Liver (tissue), 9 donors: Measurements from ENCODE around the gene RABAC1. TPM values are rescaled to one million over a fixed set of nuclear protein-coding genes. Genes with fewer than 3 reads are reported as not detected.

Experiments used
- DNase-seq: peaks from one replicate; pipeline ENCODE4 v3.0.0-alpha.2; 2017; ENCODE audit warnings: low spot score
- H3K27ac ChIP-seq, 2 donors: one replicate each; pipeline ENCODE4 v1.7.0; 2013; ENCODE audit warnings: inconsistent platforms in 2 of 2, low read length in 2 of 2, control low read depth in 1 of 2, low read depth in 1 of 2, mild to moderate bottlenecking in 1 of 2
- H3K27me3 ChIP-seq, 4 donors: one replicate each; pipeline versions ENCODE4 v1.6.1 to v1.7.0; 2013; ENCODE audit warnings: low read length in 3 of 4, inconsistent platforms in 1 of 4, mild to moderate bottlenecking in 1 of 4, moderate library complexity in 1 of 4; ENCODE audit not compliant: control insufficient read depth in 4 of 4, insufficient read depth in 4 of 4
- H3K36me3 ChIP-seq, 4 donors: one replicate each; pipeline versions ENCODE4 v1.6.1 to v1.7.0; 2013; ENCODE audit warnings: low read length in 3 of 4, mild to moderate bottlenecking in 3 of 4, low read depth in 1 of 4, moderate library complexity in 1 of 4; ENCODE audit not compliant: control insufficient read depth in 4 of 4, insufficient read depth in 3 of 4
- H3K4me1 ChIP-seq, 4 donors: one replicate each; pipeline versions ENCODE4 v1.6.1 to v1.7.0; 2013; ENCODE audit warnings: low read length in 3 of 4, mild to moderate bottlenecking in 3 of 4, moderate library complexity in 1 of 4; ENCODE audit not compliant: control insufficient read depth in 4 of 4, insufficient read depth in 4 of 4
- H3K4me3 ChIP-seq, 3 donors: one replicate each; pipeline versions ENCODE4 v1.6.1 to v1.7.0; 2013; ENCODE audit warnings: low read length in 3 of 3, control low read depth in 1 of 3, low read depth in 1 of 3, mild to moderate bottlenecking in 1 of 3
- H3K9ac ChIP-seq, 2 donors: one replicate each; pipeline ENCODE4 v1.7.0; 2013; ENCODE audit warnings: low read length in 2 of 2, mild to moderate bottlenecking in 2 of 2, moderate library complexity in 2 of 2, control low read depth in 1 of 2, low read depth in 1 of 2
- H3K9me3 ChIP-seq, 4 donors: one replicate each; pipeline versions ENCODE4 v1.6.1 to v1.7.0; 2013; ENCODE audit warnings: low read length in 3 of 4; ENCODE audit not compliant: control insufficient read depth in 4 of 4
- EGR1 ChIP-seq, 2 donors: IDR thresholded peaks; 2 replicates each; pipeline ENCODE4 v1.6.1; 2016 to 2018; ENCODE audit warnings: antibody characterized with exemption in 2 of 2, low read depth in 2 of 2
- FOXA1 ChIP-seq: IDR thresholded peaks from 2 replicates; pipeline ENCODE4 v1.6.1; 2016; ENCODE audit warnings: antibody characterized with exemption
- FOXA2 ChIP-seq: IDR thresholded peaks from 2 replicates; pipeline ENCODE4 v1.6.1; 2016; ENCODE audit warnings: antibody characterized with exemption
- GABPA ChIP-seq, 2 donors: IDR thresholded peaks in 1 of 2; conservative IDR thresholded peaks in 1 of 2; 2 replicates each; pipeline ENCODE4 v1.6.1; 2016; ENCODE audit warnings: antibody characterized with exemption in 2 of 2, mild to moderate bottlenecking in 1 of 2, moderate library complexity in 1 of 2
- HNF4A ChIP-seq, 2 donors: conservative IDR thresholded peaks; 2 replicates each; pipeline ENCODE4 v1.6.1; 2016; ENCODE audit warnings: antibody characterized with exemption in 2 of 2, mild to moderate bottlenecking in 2 of 2
- HNF4G ChIP-seq: IDR thresholded peaks from 2 replicates; pipeline ENCODE4 v1.6.1; 2016; ENCODE audit warnings: antibody characterized with exemption
- JUND ChIP-seq, 2 donors: IDR thresholded peaks; 2 replicates each; pipeline ENCODE4 v1.6.1; 2016; ENCODE audit warnings: antibody characterized with exemption in 2 of 2
- NR2F2 ChIP-seq: IDR thresholded peaks from 2 replicates; pipeline ENCODE4 v1.6.1; 2016; ENCODE audit warnings: antibody characterized with exemption
- RAD21 ChIP-seq, 2 donors: IDR thresholded peaks; 2 replicates each; pipeline ENCODE4 v1.6.1; 2016; ENCODE audit warnings: antibody characterized with exemption in 2 of 2, mild to moderate bottlenecking in 2 of 2
- RXRA ChIP-seq, 2 donors: IDR thresholded peaks; 2 replicates each; pipeline ENCODE4 v1.6.1; 2017 to 2018; ENCODE audit warnings: antibody characterized with exemption in 2 of 2, mild to moderate bottlenecking in 1 of 2
- SP1 ChIP-seq: IDR thresholded peaks from 2 replicates; pipeline ENCODE4 v1.6.1; 2018; ENCODE audit warnings: antibody characterized with exemption, mild to moderate bottlenecking
- TAF1 ChIP-seq: conservative IDR thresholded peaks from 2 replicates; pipeline ENCODE4 v1.6.1; 2016; ENCODE audit warnings: antibody characterized with exemption, mild to moderate bottlenecking
- YY1 ChIP-seq: IDR thresholded peaks from 2 replicates; pipeline ENCODE4 v1.6.1; 2016; ENCODE audit warnings: antibody characterized with exemption, mild to moderate bottlenecking
- WGBS: extraction: QIAGEN DNeasy Blood & Tissue Kit; methylation state at CpG from one replicate; pipeline ENCODE4 v1.1.7; 2013; 5-methylcytosine and 5-hydroxymethylcytosine counted together
- polyA plus RNA-seq, 2 donors: library from polyadenylated mRNA; stranded (reverse) in 1 of 2; unstranded in 1 of 2; fragments of 200-250 nt in 1 of 2; fragments of >200 nt in 1 of 2; fragmentation: Nextera tagmentation in 1 of 2; extraction: Ambion mirVana in 1 of 2; gene quantifications; one replicate each; pipeline versions ENCODE4 v1.2.1 to v1.2.3, GENCODE V29; 2013 to 2015
- total RNA-seq, 2 donors: library from RNA; depleted of rRNA; stranded (reverse); fragments of >200 nt; gene quantifications; one replicate each; pipeline ENCODE4 v1.2.3, GENCODE V29; 2014
- TF ChIP-seq, protein P1 (sequence below): IDR thresholded peaks from 2 replicates; pipeline ENCODE4 v1.6.1; 2016; ENCODE audit warnings: antibody characterized with exemption, mild to moderate bottlenecking
- TF ChIP-seq, protein P2 (sequence below): IDR thresholded peaks from 2 replicates; pipeline ENCODE4 v1.6.1; 2016; ENCODE audit warnings: antibody characterized with exemption
- TF ChIP-seq, protein P3 (sequence below): fragments of 150-350 bp; IDR thresholded peaks from 2 replicates; pipeline ENCODE4 v1.5.1; 2017; ENCODE audit warnings: improper control_type of control experiment, low read depth, low read length; ENCODE audit not compliant: missing input control
- TF ChIP-seq, protein P4 (sequence below): IDR thresholded peaks from 2 replicates; pipeline ENCODE4 v1.6.1; 2016; ENCODE audit warnings: antibody characterized with exemption
- TF ChIP-seq, protein P5 (sequence below): IDR thresholded peaks from 2 replicates; pipeline ENCODE4 v1.6.1; 2016; ENCODE audit warnings: antibody characterized with exemption
- donor health status: healthy.
- donor health status: healthy.
- donor health status: healthy.
- donor health status: healthy.
- donor health status: healthy.

The RABAC1 gene
- total and polyA plus RNA-seq, 4 donors, result 43.2 to 161 (median 99.3) TPM

DNA sequence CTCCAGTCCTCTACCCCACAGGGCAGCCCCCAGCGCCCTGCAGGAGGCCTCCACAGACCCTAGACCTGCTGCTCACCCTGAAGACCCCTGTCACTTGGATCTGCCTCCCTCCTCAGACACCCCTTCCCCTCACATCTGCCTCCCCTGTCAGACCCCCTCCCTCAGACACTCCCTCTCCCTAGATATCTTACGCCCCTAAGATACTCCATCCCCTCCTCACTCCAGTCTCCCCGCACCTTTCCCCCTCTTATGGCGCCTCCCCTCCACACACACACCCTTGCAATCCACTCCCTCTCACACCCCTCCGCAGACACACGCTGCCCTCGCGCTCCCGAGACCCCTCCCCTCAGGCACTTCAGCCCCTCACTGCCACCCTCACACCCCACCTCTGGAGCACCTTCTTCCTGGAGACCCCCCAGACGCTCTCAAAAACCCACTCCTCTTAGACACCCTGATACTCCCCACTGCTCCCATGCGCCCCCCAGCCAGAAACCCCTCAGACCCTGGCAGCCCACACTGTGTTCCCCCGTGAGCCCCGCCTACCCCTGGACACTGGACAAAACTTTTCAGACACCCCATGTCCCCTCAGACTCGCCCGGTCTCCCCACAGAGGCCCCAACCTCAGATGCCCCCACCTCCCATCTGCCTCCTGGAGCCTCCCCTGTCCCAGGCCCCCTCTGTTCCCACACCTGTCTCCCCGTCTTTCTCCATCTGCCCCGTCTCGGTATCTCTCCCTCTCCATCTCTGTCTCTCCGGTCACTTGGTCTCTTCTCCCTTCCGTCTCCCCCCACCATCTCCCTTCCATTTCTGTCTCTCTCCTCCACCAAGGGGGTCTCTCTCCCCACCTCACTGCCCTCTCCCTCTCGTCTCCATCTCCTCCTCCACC is 45.3 kb downstream of the RABAC1 start:
- Histone ChIP-seq H3K27ac (no peak overlapping the region), H3K9ac (no peak overlapping the region), H3K27me3 (peaks cover 4 to 13% (median 9%) of the 10 kb centered on the region in 4 donors), H3K36me3 (no peaks in the 10 kb centered on the region), H3K4me3 (no peak overlapping the region), H3K9me3 (peaks cover 0 to 2% (median 0%) of the 10 kb centered on the region in 4 donors), H3K4me1 (peaks cover 0 to 3% (median 1%) of the 10 kb centered on the region in 4 donors)
- no peak for DNase-seq
- TF ChIP-seq, protein P1, sequence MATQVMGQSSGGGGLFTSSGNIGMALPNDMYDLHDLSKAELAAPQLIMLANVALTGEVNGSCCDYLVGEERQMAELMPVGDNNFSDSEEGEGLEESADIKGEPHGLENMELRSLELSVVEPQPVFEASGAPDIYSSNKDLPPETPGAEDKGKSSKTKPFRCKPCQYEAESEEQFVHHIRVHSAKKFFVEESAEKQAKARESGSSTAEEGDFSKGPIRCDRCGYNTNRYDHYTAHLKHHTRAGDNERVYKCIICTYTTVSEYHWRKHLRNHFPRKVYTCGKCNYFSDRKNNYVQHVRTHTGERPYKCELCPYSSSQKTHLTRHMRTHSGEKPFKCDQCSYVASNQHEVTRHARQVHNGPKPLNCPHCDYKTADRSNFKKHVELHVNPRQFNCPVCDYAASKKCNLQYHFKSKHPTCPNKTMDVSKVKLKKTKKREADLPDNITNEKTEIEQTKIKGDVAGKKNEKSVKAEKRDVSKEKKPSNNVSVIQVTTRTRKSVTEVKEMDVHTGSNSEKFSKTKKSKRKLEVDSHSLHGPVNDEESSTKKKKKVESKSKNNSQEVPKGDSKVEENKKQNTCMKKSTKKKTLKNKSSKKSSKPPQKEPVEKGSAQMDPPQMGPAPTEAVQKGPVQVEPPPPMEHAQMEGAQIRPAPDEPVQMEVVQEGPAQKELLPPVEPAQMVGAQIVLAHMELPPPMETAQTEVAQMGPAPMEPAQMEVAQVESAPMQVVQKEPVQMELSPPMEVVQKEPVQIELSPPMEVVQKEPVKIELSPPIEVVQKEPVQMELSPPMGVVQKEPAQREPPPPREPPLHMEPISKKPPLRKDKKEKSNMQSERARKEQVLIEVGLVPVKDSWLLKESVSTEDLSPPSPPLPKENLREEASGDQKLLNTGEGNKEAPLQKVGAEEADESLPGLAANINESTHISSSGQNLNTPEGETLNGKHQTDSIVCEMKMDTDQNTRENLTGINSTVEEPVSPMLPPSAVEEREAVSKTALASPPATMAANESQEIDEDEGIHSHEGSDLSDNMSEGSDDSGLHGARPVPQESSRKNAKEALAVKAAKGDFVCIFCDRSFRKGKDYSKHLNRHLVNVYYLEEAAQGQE, result no peak
- TF ChIP-seq HNF4G (no peak), NR2F2 (no peak), EGR1 (IDR thresholded peaks at IDR 0.05; ENCODE audit: low read depth in 2 of 2) (no peak), TAF1 (no peak), GABPA (IDR thresholded peaks at IDR 0.05 in 1 of 2, conservative IDR thresholded peaks at IDR 0.05 in 1 of 2) (no peak), FOXA1 (no peak), SP1 (no peak), FOXA2 (no peak), YY1 (no peak), RAD21 (IDR thresholded peaks at IDR 0.05) (no peak), JUND (IDR thresholded peaks at IDR 0.05) (no peak), RXRA (IDR thresholded peaks at IDR 0.05) (no peak), HNF4A (conservative IDR thresholded peaks at IDR 0.05) (no peak)
- TF ChIP-seq, protein P2, sequence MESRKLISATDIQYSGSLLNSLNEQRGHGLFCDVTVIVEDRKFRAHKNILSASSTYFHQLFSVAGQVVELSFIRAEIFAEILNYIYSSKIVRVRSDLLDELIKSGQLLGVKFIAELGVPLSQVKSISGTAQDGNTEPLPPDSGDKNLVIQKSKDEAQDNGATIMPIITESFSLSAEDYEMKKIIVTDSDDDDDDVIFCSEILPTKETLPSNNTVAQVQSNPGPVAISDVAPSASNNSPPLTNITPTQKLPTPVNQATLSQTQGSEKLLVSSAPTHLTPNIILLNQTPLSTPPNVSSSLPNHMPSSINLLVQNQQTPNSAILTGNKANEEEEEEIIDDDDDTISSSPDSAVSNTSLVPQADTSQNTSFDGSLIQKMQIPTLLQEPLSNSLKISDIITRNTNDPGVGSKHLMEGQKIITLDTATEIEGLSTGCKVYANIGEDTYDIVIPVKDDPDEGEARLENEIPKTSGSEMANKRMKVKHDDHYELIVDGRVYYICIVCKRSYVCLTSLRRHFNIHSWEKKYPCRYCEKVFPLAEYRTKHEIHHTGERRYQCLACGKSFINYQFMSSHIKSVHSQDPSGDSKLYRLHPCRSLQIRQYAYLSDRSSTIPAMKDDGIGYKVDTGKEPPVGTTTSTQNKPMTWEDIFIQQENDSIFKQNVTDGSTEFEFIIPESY, result no peak
- TF ChIP-seq, protein P3, sequence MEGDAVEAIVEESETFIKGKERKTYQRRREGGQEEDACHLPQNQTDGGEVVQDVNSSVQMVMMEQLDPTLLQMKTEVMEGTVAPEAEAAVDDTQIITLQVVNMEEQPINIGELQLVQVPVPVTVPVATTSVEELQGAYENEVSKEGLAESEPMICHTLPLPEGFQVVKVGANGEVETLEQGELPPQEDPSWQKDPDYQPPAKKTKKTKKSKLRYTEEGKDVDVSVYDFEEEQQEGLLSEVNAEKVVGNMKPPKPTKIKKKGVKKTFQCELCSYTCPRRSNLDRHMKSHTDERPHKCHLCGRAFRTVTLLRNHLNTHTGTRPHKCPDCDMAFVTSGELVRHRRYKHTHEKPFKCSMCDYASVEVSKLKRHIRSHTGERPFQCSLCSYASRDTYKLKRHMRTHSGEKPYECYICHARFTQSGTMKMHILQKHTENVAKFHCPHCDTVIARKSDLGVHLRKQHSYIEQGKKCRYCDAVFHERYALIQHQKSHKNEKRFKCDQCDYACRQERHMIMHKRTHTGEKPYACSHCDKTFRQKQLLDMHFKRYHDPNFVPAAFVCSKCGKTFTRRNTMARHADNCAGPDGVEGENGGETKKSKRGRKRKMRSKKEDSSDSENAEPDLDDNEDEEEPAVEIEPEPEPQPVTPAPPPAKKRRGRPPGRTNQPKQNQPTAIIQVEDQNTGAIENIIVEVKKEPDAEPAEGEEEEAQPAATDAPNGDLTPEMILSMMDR, result no peak
- TF ChIP-seq, protein P4, sequence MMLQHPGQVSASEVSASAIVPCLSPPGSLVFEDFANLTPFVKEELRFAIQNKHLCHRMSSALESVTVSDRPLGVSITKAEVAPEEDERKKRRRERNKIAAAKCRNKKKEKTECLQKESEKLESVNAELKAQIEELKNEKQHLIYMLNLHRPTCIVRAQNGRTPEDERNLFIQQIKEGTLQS, result no peak
- TF ChIP-seq, protein P5, sequence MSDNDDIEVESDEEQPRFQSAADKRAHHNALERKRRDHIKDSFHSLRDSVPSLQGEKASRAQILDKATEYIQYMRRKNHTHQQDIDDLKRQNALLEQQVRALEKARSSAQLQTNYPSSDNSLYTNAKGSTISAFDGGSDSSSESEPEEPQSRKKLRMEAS, result no peak
- WGBS, result 11% methylated on average over 21 of the region's 21 CpGs
